Heart left ventricle (tissue), 16 donors: ENCODE data around the gene MMP13. TPM values are rescaled to one million over a fixed set of nuclear protein-coding genes. Genes with fewer than 3 reads are reported as not detected.
A peak's percentile ranks its signal among the peaks of the same experiment; 100 is the strongest.

Experiments used
- ATAC-seq, 4 donors: fragments of 200-7000 bp; cut with Tn5 transposase; one replicate each; pipeline ENCODE4 v1.9.1; 2020 to 2022; ENCODE audit warnings: moderate library complexity in 4 of 4, mild to moderate bottlenecking in 3 of 4, moderate number of reproducible peaks in 1 of 4
- DNase-seq, 5 donors: peaks; one replicate each; pipeline ENCODE4 v3.0.0-alpha.2; 2020
- H3K27ac ChIP-seq, 12 donors: fragments of 200-600 bp; sonication (generic) in 4 of 12; one replicate each; pipeline versions ENCODE4 v1.5.0 to v1.8.0; 2016 to 2022; ENCODE audit warnings: mild to moderate bottlenecking in 2 of 12
- H3K27me3 ChIP-seq, 9 donors: fragments of 200-600 bp; sonication (generic) in 2 of 9; one replicate each; pipeline versions ENCODE4 v1.5.1 to v1.8.0; 2016 to 2022; ENCODE audit warnings: mild to moderate bottlenecking in 3 of 9
- H3K36me3 ChIP-seq, 9 donors: fragments of 200-600 bp; sonication (generic) in 2 of 9; one replicate each; pipeline versions ENCODE4 v1.5.0 to v1.8.0; 2018 to 2022; ENCODE audit warnings: mild to moderate bottlenecking in 2 of 9
- H3K4me1 ChIP-seq, 12 donors: fragments of 200-600 bp; sonication (generic) in 4 of 12; one replicate each; pipeline versions ENCODE4 v1.5.0 to v1.8.0; 2016 to 2022; ENCODE audit warnings: mild to moderate bottlenecking in 3 of 12
- H3K4me3 ChIP-seq, 12 donors: fragments of 200-600 bp; sonication (generic) in 4 of 12; one replicate each; pipeline versions ENCODE4 v1.5.0 to v1.8.0; 2017 to 2022; ENCODE audit warnings: mild to moderate bottlenecking in 9 of 12, moderate library complexity in 4 of 12
- H3K9me3 ChIP-seq, 12 donors: fragments of 200-600 bp; sonication (generic) in 4 of 12; one replicate each; pipeline versions ENCODE4 v1.5.0 to v1.8.0; 2016 to 2022; ENCODE audit warnings: mild to moderate bottlenecking in 1 of 12
- POLR2A ChIP-seq, 2 donors: fragments of 450-650 bp; IDR thresholded peaks; one replicate each; pipeline ENCODE4 v1.6.1; 2017; ENCODE audit warnings: antibody characterized with exemption in 2 of 2, mild to moderate bottlenecking in 2 of 2, moderate library complexity in 2 of 2
- WGBS, 4 donors: extraction: QIAGEN DNeasy Blood & Tissue Kit in 2 of 4; methylation state at CpG; one replicate each; pipeline versions ENCODE4 v1.1.5 to v1.1.7; 2013 to 2018; 5-methylcytosine and 5-hydroxymethylcytosine counted together
- intact Hi-C, 10 donors: fragments of 100-400 bp; cut with DNase I; formaldehyde crosslinking; loops; one replicate each; pipeline versions ENCODE4 v1.11.1 to v1.14.2; 2022
- polyA plus RNA-seq, 2 donors: library from polyadenylated mRNA; stranded (reverse); fragments of 200-250 nt; gene quantifications; one replicate each; pipeline ENCODE4 v1.2.3, GENCODE V29; 2013
- total RNA-seq, 9 donors: library from RNA; depleted of rRNA in 2 of 9; stranded (reverse); fragments of >200 nt in 2 of 9; fragmentation: NEBNext Ultra II Directional in 3 of 9; extraction: Animal tissue kit (Norgen Biotek cat#: 25700) in 3 of 9; gene quantifications; one replicate each; pipeline versions ENCODE4 v1.1.0 to v1.2.4, GENCODE V29; 2016 to 2023
- TF ChIP-seq, protein P1 (sequence below), 12 donors: fragments of 200-600 bp; sonication (generic) in 4 of 12; IDR thresholded peaks; one replicate each; pipeline versions ENCODE4 v1.5.0 to v1.8.0; 2018 to 2022; ENCODE audit warnings: antibody characterized with exemption in 12 of 12, mild to moderate bottlenecking in 5 of 12
- donor health status: ischemic (EF 13 %, LVEDD 7.1; RV severe dilation, severe dysfunction).
- donor health status: healthy with polysubstance abuse.
- donor health status: DM: no; HTN: yes; CAD: no.
- donor health status: DM: no; HTN: no; CAD: no.
- donor health status: ischemic (EF 25% LVEDD 6.9; RV normal size, moderate dysfunction).
- donor health status: ischemic (EF 25% LVEDD 5.7; RV mildly dilated, moderate dysfunction).
- donor health status: healthy.
- donor health status: DM: yes; HTN: yes; CAD: no.
- donor health status: ischemic (EF 35%, LVEDD 5.7; RV mildly dilated, moderate dysfunction).
- donor health status: nonischemic (EF 11% LVEDD 7.7; RV severe dilation, severe dysfunction).
- donor health status: DM: yes; HTN: yes; CAD: no.
- donor health status: PGD.
- donor health status: ischemic (EF 29% LVEDD 5.4; RV normal size, mild dysfunction).
- donor health status: nonischemic (EF 23%, LVEDD 6.1; RV moderate dilation, normal function).

The MMP13 gene
- total and polyA plus RNA-seq, 11 donors = not detected

- no peak for DNase-seq
- Histone ChIP-seq H3K27ac (no peak overlapping the region), H3K4me3 (no peak overlapping the region), H3K9me3 (no peaks in the 10 kb centered on the region), H3K27me3 (no peaks in the 10 kb centered on the region), H3K36me3 (no peaks in the 10 kb centered on the region), H3K4me1 (no peaks in the 10 kb centered on the region)
- intact Hi-C loops = no loop called here
- TF ChIP-seq, protein P1, sequence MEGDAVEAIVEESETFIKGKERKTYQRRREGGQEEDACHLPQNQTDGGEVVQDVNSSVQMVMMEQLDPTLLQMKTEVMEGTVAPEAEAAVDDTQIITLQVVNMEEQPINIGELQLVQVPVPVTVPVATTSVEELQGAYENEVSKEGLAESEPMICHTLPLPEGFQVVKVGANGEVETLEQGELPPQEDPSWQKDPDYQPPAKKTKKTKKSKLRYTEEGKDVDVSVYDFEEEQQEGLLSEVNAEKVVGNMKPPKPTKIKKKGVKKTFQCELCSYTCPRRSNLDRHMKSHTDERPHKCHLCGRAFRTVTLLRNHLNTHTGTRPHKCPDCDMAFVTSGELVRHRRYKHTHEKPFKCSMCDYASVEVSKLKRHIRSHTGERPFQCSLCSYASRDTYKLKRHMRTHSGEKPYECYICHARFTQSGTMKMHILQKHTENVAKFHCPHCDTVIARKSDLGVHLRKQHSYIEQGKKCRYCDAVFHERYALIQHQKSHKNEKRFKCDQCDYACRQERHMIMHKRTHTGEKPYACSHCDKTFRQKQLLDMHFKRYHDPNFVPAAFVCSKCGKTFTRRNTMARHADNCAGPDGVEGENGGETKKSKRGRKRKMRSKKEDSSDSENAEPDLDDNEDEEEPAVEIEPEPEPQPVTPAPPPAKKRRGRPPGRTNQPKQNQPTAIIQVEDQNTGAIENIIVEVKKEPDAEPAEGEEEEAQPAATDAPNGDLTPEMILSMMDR (IDR thresholded peaks at IDR 0.05) = no peak
- TF ChIP-seq POLR2A (IDR thresholded peaks at IDR 0.05) = no peak
- ATAC-seq = no peak
- WGBS, 4 donors = 27 to 31% (median 29%) methylated on average over 2 of the region's 2 CpGs
These were observed 2.4 kb upstream of the MMP13 start for GRCh38 chr11:102957953-102958352.

DNA sequence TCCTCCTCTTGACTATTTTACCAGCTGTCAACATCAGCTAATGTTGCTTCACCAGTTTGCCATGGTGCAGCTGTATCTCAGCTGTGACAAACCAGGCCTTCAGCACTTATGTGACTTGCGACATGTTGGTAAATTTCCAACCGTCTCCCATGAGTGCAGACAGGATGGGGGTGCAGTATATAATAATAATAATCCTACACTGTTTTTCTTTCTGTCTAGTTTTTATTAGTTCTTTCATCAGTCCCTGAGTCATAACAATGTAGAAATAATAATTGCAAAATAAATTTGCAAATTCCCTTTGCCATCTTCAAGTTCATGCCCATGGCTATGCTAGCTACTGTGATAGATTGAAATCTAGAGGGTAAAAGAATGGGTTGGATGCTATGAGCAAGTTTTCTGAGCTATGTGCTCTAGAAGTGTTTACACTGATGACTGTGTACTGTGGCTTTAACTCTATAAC, 4.9 kb downstream of the MMP13 start:
- H3K36me3 ChIP-seq = no peaks in the 10 kb centered on the region
- H3K27me3 ChIP-seq = no peaks in the 10 kb centered on the region
- DNase-seq = no peak
- no peaks in the 10 kb centered on the region for H3K9me3 ChIP-seq
- intact Hi-C loops = no loop called here
- no peak for TF ChIP-seq POLR2A (IDR thresholded peaks at IDR 0.05)
- TF ChIP-seq, protein P1 (IDR thresholded peaks at IDR 0.05) = no peak
- no peak overlapping the region for H3K27ac ChIP-seq
- no peaks in the 10 kb centered on the region for H3K4me1 ChIP-seq
- WGBS, 4 donors = 34 to 52% (median 39%) methylated on average over 2 of the region's 2 CpGs
- peak in 1 of 4 donors; percentile 61 for ATAC-seq
- H3K4me3 ChIP-seq = no peak overlapping the region

DNA sequence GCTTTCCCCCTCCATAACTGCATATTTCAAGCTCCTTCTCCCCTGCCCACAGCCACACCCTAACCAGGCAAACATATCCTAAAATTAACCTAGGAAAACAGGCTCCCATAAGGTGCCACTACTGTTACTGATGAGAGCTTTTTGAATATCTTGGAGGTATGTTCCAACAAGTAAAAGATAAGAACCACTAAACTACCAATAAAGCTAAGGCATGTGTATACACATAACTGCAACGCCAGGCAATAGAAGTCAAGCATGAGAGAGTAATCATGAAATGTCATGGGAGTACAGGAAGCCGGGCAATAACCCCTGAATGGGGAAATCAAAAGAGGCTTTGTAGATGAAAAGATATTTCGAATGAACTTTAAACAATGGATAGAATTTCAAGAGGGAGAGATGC, 9.3 kb downstream of the MMP13 start:
- no peaks in the 10 kb centered on the region for H3K4me1 ChIP-seq
- DNase-seq (no peak), ATAC-seq (no peak)
- H3K36me3 ChIP-seq = no peaks in the 10 kb centered on the region
- TF ChIP-seq POLR2A (IDR thresholded peaks at IDR 0.05) = no peak
- TF ChIP-seq, protein P1 (IDR thresholded peaks at IDR 0.05) = no peak
- WGBS, 4 donors = 56 to 61% (median 60%) methylated on average over 3 of the region's 3 CpGs
- no peak overlapping the region for H3K4me3 ChIP-seq
- no peaks in the 10 kb centered on the region for H3K27me3 ChIP-seq
- no peaks in the 10 kb centered on the region for H3K9me3 ChIP-seq
- H3K27ac ChIP-seq = no peak overlapping the region
- intact Hi-C loops = no loop called here

DNA sequence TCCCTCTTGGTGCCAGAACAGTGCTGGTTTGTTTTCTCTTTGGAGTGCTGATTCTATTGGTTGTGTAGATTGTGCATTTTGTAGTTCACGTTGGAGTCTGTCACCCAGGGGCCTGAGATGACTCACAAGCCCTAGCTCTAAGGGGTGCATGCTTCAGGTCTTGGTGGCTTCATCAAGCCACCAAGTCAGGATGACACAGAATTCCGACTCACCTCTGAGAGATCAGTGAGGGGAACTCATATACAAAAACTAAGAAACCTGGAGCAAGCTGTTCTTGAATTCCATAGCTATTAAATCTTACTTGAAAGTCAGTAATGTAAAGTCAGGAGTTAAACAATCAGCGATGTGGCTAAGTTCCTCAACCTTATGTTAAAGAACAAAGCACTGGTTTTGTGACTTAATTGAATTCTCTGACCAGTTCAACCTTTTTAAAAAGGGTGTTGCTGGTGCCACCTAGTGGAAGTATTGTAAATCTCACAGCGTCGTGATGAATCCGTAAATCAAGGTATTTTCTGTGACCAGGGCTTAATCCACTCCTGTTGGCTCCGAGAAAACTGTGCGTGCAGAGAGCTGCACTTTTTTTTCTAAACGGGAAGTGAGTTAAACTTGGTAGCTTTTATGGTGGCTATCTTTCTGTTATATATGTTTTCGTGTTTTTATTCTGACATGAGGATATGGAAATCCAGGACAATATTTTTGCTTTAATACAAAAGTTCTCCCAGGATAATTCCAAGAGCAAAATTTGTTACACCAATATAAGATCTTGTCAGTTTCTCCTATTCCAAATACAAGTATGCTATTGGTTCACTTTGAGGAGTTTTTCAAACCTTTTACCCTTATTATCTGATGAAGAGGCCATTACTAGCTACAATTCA, 14.6 kb downstream of the MMP13 start:
- DNase-seq (peak in 1 of 5 donors; percentile 21), ATAC-seq (peak in 1 of 4 donors; percentile 28)
- intact Hi-C loops = loop anchor here in 5 of 10 donors (2.0 to 5.0 kb wide), 2 partner anchors 208 to 209 kb away; no protein-coding TSS in a partner anchor
- Histone ChIP-seq H3K27me3 (peaks cover 0 to 6% (median 0%) of the 10 kb centered on the region in 9 donors), H3K27ac (no peak overlapping the region), H3K4me3 (no peak overlapping the region), H3K36me3 (no peaks in the 10 kb centered on the region), H3K9me3 (no peaks in the 10 kb centered on the region), H3K4me1 (no peaks in the 10 kb centered on the region)
- WGBS, 4 donors = 20 to 26% (median 22%) methylated on average over 10 of the region's 10 CpGs
- no peak for TF ChIP-seq POLR2A (IDR thresholded peaks at IDR 0.05)
- TF ChIP-seq, protein P1 (IDR thresholded peaks at IDR 0.05) = peak; percentile 62 to 80 (median 74)
